HEK293T (cell line): Measurements from ENCODE around the gene DFFA.

ENCODE experiments used
- ARNT ChIP-seq: fragments of 450-650 bp; IDR thresholded peaks from 2 replicates; pipeline ENCODE4 v1.6.1; 2017; ENCODE audit warnings: mild to moderate bottlenecking
- BHLHE40 ChIP-seq: fragments of 450-650 bp; IDR thresholded peaks from 2 replicates; pipeline ENCODE4 v1.6.1; 2016; ENCODE audit warnings: mild to moderate bottlenecking, moderate library complexity, borderline replicate concordance
- FOXA1 ChIP-seq: fragments of 450-650 bp; IDR thresholded peaks from 2 replicates; pipeline ENCODE4 v1.6.1; 2016; ENCODE audit warnings: mild to moderate bottlenecking
- FOXM1 ChIP-seq: fragments of 450-650 bp; IDR thresholded peaks from 2 replicates; pipeline ENCODE4 v1.6.1; 2017; ENCODE audit warnings: mild to moderate bottlenecking, borderline replicate concordance
- PKNOX1 ChIP-seq: fragments of 450-650 bp; IDR thresholded peaks from 2 replicates; pipeline ENCODE4 v1.6.1; 2016
- SP1 ChIP-seq: fragments of 450-650 bp; IDR thresholded peaks from 2 replicates; pipeline ENCODE4 v1.6.1; 2017
- SUZ12 ChIP-seq: fragments of 450-650 bp; IDR thresholded peaks from 2 replicates; pipeline ENCODE4 v1.6.1; 2016; ENCODE audit warnings: mild to moderate bottlenecking
- TARDBP ChIP-seq: fragments of 450-650 bp; IDR thresholded peaks from 2 replicates; pipeline ENCODE4 v1.6.1; 2016
- ZNF384 ChIP-seq: fragments of 450-650 bp; IDR thresholded peaks from 2 replicates; pipeline ENCODE4 v1.6.1; 2016

- TF ChIP-seq FOXM1 (no peak), SUZ12 (no peak), FOXA1 (no peak), BHLHE40 (no peak), SP1 (no peak), ZNF384 (no peak), PKNOX1 (no peak), TARDBP (no peak), ARNT (no peak)
Observed at GRCh38 chr1:10428984-10429383, 43.3 kb downstream of the DFFA start.
